ENCODE results near the gene CARS1.

The CARS1 gene

GRCh38 chr11:2990617-2991451 lies 66.4 kb downstream of the CARS1 start:
- DNase-seq, result peak; percentile 70

GRCh38 chr11:2989551-2989950 lies 67.7 kb downstream of the CARS1 start:
- DNase-seq, result no peak

GRCh38 chr11:2989006-2989405 lies 68.2 kb downstream of the CARS1 start:
- DNase-seq, result no peak

GRCh38 chr11:2987881-2988861 lies 69.1 kb downstream of the CARS1 start:
- DNase-seq, result peak; percentile 56

- DNase-seq, result no peak
Observed at GRCh38 chr11:2983908-2984307, 73.3 kb downstream of the CARS1 start.

GRCh38 chr11:2982214-2982613 lies 75.0 kb downstream of the CARS1 start:
- no peak for DNase-seq

GRCh38 chr11:2981130-2981529 lies 76.1 kb downstream of the CARS1 start:
- no peak for DNase-seq

- DNase-seq, result no peak
Observed at GRCh38 chr11:2980168-2980840, 76.9 kb downstream of the CARS1 start.

- no peak for DNase-seq
Observed at GRCh38 chr11:2977113-2977512, 80.1 kb downstream of the CARS1 start.

- no peak for DNase-seq
Observed at GRCh38 chr11:2976294-2977063, 80.7 kb downstream of the CARS1 start.

- DNase-seq, result peak; percentile 41
Observed at GRCh38 chr11:2975594-2975993, 81.6 kb downstream of the CARS1 start.

GRCh38 chr11:2974272-2974671 lies 83.0 kb downstream of the CARS1 start:
- DNase-seq, result no peak

- no peak for DNase-seq
Observed at GRCh38 chr11:2968341-2968900, 88.8 kb downstream of the CARS1 start.

- DNase-seq, result no peak
Observed at GRCh38 chr11:2964782-2965181, 92.4 kb downstream of the CARS1 start.

GRCh38 chr11:2963761-2964160 lies 93.5 kb downstream of the CARS1 start:
- no peak for DNase-seq

- no peak for DNase-seq
Observed at GRCh38 chr11:2963112-2963754, 94.0 kb downstream of the CARS1 start.

GRCh38 chr11:2961080-2961479 lies 96.1 kb downstream of the CARS1 start:
- no peak for DNase-seq

GRCh38 chr11:2960139-2960538 lies 97.1 kb downstream of the CARS1 start:
- no peak for DNase-seq

GRCh38 chr11:2958251-2958650 lies 99.0 kb downstream of the CARS1 start:
- DNase-seq, result no peak

GRCh38 chr11:2955906-2956476 lies 101.2 kb downstream of the CARS1 start:
- no peak for DNase-seq

GRCh38 chr11:2954263-2954662 lies 103.0 kb downstream of the CARS1 start:
- no peak for DNase-seq

Data from activated CD4-positive, alpha-beta T cell treated with anti-CD3 and anti-CD28 coated beads for 48 hours (primary cell).